ENCODE measurements around the gene COL21A1.

- TF ChIP-seq CTCF (IDR thresholded peaks at IDR 0.05), result no peak
- no peak for TF ChIP-seq POLR2A (IDR thresholded peaks at IDR 0.05; ENCODE audit: low read depth)
- TF ChIP-seq POLR2AphosphoS5 (IDR thresholded peaks at IDR 0.05), result no peak
- no peak for TF ChIP-seq EP300 (IDR thresholded peaks at IDR 0.05)
Measured at GRCh38 chr6:56155634-56156141, 91.7 kb downstream of the COL21A1 start.

All from esophagus muscularis mucosa (tissue), 4 donors.